ENCODE data around the gene MSI2.

Gene MSI2

GRCh38 chr17:57499648-57500049 is 243.3 kb downstream of the MSI2 start:
- H3K4me3 ChIP-seq (ENCODE audit: control insufficient read depth, low read depth, low read length), result no peak overlapping the region
- TF ChIP-seq, protein P1, sequence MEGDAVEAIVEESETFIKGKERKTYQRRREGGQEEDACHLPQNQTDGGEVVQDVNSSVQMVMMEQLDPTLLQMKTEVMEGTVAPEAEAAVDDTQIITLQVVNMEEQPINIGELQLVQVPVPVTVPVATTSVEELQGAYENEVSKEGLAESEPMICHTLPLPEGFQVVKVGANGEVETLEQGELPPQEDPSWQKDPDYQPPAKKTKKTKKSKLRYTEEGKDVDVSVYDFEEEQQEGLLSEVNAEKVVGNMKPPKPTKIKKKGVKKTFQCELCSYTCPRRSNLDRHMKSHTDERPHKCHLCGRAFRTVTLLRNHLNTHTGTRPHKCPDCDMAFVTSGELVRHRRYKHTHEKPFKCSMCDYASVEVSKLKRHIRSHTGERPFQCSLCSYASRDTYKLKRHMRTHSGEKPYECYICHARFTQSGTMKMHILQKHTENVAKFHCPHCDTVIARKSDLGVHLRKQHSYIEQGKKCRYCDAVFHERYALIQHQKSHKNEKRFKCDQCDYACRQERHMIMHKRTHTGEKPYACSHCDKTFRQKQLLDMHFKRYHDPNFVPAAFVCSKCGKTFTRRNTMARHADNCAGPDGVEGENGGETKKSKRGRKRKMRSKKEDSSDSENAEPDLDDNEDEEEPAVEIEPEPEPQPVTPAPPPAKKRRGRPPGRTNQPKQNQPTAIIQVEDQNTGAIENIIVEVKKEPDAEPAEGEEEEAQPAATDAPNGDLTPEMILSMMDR (IDR thresholded peaks at IDR 0.05; ENCODE audit: control insufficient read depth, insufficient read depth, low read depth, low read length, missing control alignments), result no peak
- DNase-seq (ENCODE audit: low read depth), result no peak

DNA sequence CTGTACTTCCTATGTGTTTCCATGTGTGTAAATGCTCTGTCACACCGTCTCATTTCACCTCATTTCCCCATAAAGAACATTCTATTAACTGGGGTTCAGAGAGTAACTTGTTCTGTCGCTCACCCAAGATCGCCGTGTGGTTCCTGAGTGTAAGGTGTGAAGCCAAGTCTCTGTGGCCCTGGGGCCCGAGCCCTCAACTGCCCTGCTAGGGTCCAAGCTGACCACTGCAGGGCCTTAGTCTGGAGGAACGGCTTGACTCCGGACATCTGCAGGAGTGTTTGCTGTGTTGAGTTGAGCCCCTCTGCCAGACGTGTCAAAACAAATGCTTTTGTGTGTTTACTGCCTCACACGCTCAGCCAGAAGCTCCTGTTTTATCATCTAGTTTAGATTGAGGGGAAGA is 244.7 kb downstream of the MSI2 start:
- no peak for DNase-seq (ENCODE audit: low read depth)
- no peak overlapping the region for H3K4me3 ChIP-seq (ENCODE audit: control insufficient read depth, low read depth, low read length)
- TF ChIP-seq, protein P1 (IDR thresholded peaks at IDR 0.05; ENCODE audit: control insufficient read depth, insufficient read depth, low read depth, low read length, missing control alignments), result no peak

GRCh38 chr17:57502022-57502421 is 245.7 kb downstream of the MSI2 start:
- TF ChIP-seq, protein P1 (IDR thresholded peaks at IDR 0.05; ENCODE audit: control insufficient read depth, insufficient read depth, low read depth, low read length, missing control alignments), result no peak
- no peak overlapping the region for H3K4me3 ChIP-seq (ENCODE audit: control insufficient read depth, low read depth, low read length)
- DNase-seq (ENCODE audit: low read depth), result no peak

DNA sequence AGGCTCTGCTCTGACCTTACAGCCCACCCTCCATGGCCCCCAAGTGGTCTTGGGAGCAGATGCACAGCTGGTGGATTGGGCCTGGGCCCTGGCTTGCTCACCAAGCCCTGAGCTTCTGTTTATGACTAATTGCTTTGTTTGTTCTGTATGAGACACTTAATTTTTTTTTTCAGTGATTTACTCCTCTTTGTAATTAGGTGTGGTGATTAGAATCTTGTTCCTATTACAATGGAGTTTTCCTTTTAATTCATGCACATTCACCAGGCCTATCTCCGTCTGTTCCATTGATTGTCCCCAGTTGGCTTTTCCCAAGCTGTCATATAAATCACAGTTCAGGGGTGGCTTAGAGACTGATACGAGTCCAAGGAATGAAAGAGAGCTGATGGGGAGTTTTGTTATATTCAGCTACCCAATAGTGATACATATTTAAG is 246.5 kb downstream of the MSI2 start:
- DNase-seq (ENCODE audit: low read depth), result no peak
- TF ChIP-seq, protein P1 (IDR thresholded peaks at IDR 0.05; ENCODE audit: control insufficient read depth, insufficient read depth, low read depth, low read length, missing control alignments), result no peak
- H3K4me3 ChIP-seq (ENCODE audit: control insufficient read depth, low read depth, low read length), result no peak overlapping the region

DNA sequence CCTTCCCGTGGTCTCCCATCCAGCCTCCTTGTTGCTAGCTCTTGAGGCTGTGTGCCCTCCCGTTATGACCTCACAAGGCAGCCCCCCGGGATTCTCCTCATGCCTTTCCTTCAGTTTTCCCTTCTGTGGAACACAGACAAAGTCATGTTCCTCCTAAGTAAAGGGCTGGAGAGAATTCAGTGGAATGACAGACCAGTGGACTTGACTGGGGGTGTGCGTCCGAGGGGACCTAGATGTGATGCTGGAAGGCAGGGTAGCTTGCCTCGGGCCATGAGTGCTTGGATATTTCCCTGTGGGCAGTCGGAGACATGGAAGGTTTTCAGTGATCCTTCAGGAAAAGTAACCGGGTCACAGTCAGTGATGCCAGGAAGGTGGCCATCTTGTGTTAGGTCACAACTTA is 247.9 kb downstream of the MSI2 start:
- H3K4me3 ChIP-seq (ENCODE audit: control insufficient read depth, low read depth, low read length), result no peak overlapping the region
- DNase-seq (ENCODE audit: low read depth), result no peak
- TF ChIP-seq, protein P1 (IDR thresholded peaks at IDR 0.05; ENCODE audit: control insufficient read depth, insufficient read depth, low read depth, low read length, missing control alignments), result no peak

DNA sequence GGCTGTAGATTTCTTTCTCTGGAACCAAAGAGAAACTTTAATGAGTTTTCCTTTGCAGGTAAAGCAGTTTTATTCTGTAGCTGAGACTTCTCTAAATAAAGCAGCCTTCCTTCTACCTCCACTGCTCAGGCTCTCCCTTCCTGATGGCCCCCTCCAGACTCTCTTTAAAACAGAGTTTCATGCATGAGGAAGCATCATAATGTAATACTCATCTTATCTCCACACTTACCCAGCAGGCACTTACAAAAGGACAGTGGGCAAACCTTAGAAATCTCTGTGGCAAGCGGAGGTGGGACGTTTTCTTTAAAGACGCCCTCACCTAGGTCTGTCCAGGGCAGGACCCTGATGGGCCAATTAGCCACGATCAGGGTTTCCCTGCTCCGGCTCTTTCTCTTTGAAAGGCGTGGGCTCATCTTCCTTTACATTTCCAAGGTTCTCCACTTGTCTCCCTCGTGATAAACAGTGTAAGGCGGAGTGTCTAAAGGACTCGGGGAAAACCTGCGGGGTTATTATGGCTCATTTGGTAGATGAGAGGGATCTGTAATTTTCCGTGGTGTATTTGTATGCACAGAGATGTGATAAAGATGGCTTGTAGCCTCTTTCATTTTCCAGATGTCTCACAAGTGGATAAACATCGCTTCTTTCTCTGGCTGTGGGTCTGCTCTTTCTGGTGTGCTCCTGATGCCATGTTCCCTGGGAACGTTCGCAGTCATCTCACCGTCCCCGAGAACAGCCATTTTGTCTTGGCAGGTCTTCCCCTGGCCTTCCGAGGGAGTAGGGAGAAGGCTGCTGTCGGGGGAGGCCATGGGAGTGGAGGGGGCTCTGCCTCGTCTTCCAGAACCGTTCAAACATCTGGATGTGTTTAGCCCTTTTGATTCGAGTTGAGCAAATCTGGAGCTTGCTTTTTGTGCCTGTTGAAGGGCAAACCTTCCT is 249.8 kb downstream of the MSI2 start:
- no peak overlapping the region for H3K4me3 ChIP-seq (ENCODE audit: control insufficient read depth, low read depth, low read length)
- DNase-seq (ENCODE audit: low read depth), result no peak
- TF ChIP-seq, protein P1 (IDR thresholded peaks at IDR 0.05; ENCODE audit: control insufficient read depth, insufficient read depth, low read depth, low read length, missing control alignments), result no peak

Data from AG09309 (cell line).